ENCODE results near the gene GRIN3B. TPM values are rescaled to one million over a fixed set of nuclear protein-coding genes. Genes with fewer than 3 reads are reported as not detected.

GRIN3B gene
- total RNA-seq, 1 donor from 2014 or later, result 1.4 TPM

- no peak for TF ChIP-seq CTCF (IDR thresholded peaks at IDR 0.05; ENCODE audit: unreplicated experiment)
- no peak for DNase-seq (ENCODE audit: low spot score, unreplicated experiment)
- Mint-ChIP-seq H3K9me3 (ENCODE audit: low read depth) (no peaks in the 10 kb centered on the region), H3K36me3 (ENCODE audit: insufficient read depth) (peaks cover 5% of the 10 kb centered on the region), H3K27ac (no peak overlapping the region), H3K27me3 (no peaks in the 10 kb centered on the region), H3K4me3 (ENCODE audit: low read depth) (no peak overlapping the region), H3K4me1 (ENCODE audit: low read depth) (no peaks in the 10 kb centered on the region)
Observed at GRCh38 chr19:1010586-1011510, 10.6 kb downstream of the GRIN3B start.

DNA sequence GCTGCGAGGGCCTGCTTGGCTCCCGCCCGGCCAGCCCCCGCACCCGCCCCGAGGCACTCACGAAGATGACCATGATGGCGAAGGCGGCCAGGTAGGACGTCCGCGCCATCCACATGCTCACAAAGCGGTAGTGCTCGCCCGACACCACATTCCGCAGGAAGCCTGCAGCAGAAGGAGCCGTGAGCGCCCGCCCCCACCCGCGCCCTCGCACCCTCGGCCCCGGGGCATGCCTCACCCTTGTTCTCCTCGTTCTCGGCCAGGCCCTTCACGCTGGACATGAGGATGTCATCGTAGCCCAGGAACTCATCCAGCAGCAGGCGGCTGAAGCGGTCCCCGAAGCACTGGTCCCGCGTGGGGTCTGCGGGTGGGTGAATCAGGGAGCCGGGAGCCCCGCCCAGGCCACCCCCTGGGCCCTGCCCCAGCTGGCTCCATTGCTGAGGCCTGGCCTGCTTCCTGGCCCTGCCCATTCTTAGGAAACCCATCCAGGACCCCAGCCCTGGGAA lies 11.7 kb downstream of the GRIN3B start:
- no peaks in the 10 kb centered on the region for H3K9me3 Mint-ChIP-seq (ENCODE audit: low read depth)
- no peak for DNase-seq (ENCODE audit: low spot score, unreplicated experiment)
- no peaks in the 10 kb centered on the region for H3K27me3 Mint-ChIP-seq
- no peak overlapping the region for H3K4me3 Mint-ChIP-seq (ENCODE audit: low read depth)
- peaks cover 2% of the 10 kb centered on the region for H3K36me3 Mint-ChIP-seq (ENCODE audit: insufficient read depth)
- peaks cover 1% of the 10 kb centered on the region for H3K4me1 Mint-ChIP-seq (ENCODE audit: low read depth)
- H3K27ac Mint-ChIP-seq, result no peak overlapping the region
- TF ChIP-seq CTCF (IDR thresholded peaks at IDR 0.05; ENCODE audit: unreplicated experiment), result no peak

- Mint-ChIP-seq H3K27me3 (no peaks in the 10 kb centered on the region), H3K9me3 (ENCODE audit: low read depth) (no peaks in the 10 kb centered on the region), H3K4me1 (ENCODE audit: low read depth) (peaks cover 6% of the 10 kb centered on the region), H3K4me3 (ENCODE audit: low read depth) (no peak overlapping the region), H3K27ac (no peak overlapping the region), H3K36me3 (ENCODE audit: insufficient read depth) (no peaks in the 10 kb centered on the region)
- DNase-seq (ENCODE audit: low spot score, unreplicated experiment), result no peak
- no peak for TF ChIP-seq CTCF (IDR thresholded peaks at IDR 0.05; ENCODE audit: unreplicated experiment)
Observed at GRCh38 chr19:1012334-1012733, 12.1 kb downstream of the GRIN3B start.

- no peaks in the 10 kb centered on the region for H3K36me3 Mint-ChIP-seq (ENCODE audit: insufficient read depth)
- no peaks in the 10 kb centered on the region for H3K9me3 Mint-ChIP-seq (ENCODE audit: low read depth)
- H3K27me3 Mint-ChIP-seq, result no peaks in the 10 kb centered on the region
- H3K4me3 Mint-ChIP-seq (ENCODE audit: low read depth), result no peak overlapping the region
- no peak for TF ChIP-seq CTCF (IDR thresholded peaks at IDR 0.05; ENCODE audit: unreplicated experiment)
- DNase-seq (ENCODE audit: low spot score, unreplicated experiment), result no peak
- peaks cover 9% of the 10 kb centered on the region for H3K4me1 Mint-ChIP-seq (ENCODE audit: low read depth)
- H3K27ac Mint-ChIP-seq, result no peak overlapping the region
Observed at GRCh38 chr19:1013218-1013617, 13.0 kb downstream of the GRIN3B start.

DNA sequence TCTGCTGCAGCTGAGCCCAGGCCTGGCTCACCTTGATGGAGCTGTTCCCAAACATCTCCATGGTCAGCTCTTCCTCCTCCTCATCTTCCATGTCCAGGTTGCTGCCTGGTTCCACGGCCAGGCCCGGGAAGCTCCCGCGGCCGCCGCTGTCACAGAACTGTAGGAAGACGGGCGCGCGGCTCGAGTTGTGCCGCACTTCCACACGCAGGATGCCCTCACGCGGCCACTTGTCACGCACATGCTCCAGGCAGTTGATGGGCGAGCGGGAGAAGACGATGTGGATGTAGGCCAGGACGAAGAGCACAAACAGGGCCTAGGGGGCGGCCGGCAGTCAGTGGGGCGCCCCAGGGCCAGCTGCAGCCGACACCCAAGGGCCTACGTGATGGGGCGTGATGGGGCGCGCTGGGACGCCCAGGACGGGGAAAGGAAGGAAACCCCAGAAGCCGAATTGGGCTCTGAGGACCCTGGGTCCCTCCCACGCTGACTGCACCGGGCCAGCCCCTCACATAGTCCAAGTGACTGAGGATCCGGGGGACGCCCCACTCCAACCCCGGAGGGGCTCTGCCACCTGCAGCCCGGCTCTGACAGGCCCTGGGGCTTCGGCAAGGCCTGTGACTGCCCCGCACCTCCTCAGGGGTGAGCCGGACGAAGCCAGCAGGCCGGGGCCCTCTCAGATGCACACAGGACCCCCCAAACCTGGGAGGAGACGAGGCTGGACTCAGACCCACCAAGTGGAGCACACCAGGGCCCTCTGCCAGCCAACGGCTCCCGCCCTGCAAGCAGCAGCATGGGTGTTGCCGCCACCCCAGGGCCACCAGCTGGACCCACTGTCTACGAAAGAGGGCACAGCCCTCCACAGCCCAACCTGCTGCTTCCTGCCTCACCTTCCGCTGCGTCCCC lies 14.2 kb downstream of the GRIN3B start:
- Mint-ChIP-seq H3K27me3 (no peaks in the 10 kb centered on the region), H3K36me3 (ENCODE audit: insufficient read depth) (no peaks in the 10 kb centered on the region), H3K4me1 (ENCODE audit: low read depth) (peaks cover 10% of the 10 kb centered on the region), H3K4me3 (ENCODE audit: low read depth) (no peak overlapping the region), H3K9me3 (ENCODE audit: low read depth) (no peaks in the 10 kb centered on the region), H3K27ac (no peak overlapping the region)
- DNase-seq (ENCODE audit: low spot score, unreplicated experiment), result no peak
- TF ChIP-seq CTCF (IDR thresholded peaks at IDR 0.05; ENCODE audit: unreplicated experiment), result no peak

Measured in progenitor cell of endocrine pancreas (in vitro differentiated cells).